GM12874 (cell line): ENCODE results near the gene QKI.

Experiments
- CTCF ChIP-seq: IDR thresholded peaks from 2 replicates; pipeline ENCODE4 v1.5.1; 2011; ENCODE audit warnings: low read depth, mild to moderate bottlenecking, control low read depth, low read length, moderate library complexity; ENCODE audit not compliant: insufficient read depth

QKI gene

GRCh38 chr6:163513570-163514166, 99.2 kb downstream of the QKI start:
- TF ChIP-seq CTCF = no peak

GRCh38 chr6:163516908-163517307, 102.4 kb downstream of the QKI start:
- TF ChIP-seq CTCF = no peak

- TF ChIP-seq CTCF = no peak
These were observed 106.4 kb downstream of the QKI start for GRCh38 chr6:163520956-163521355.

GRCh38 chr6:163522033-163522432, 107.5 kb downstream of the QKI start:
- TF ChIP-seq CTCF = no peak

GRCh38 chr6:163525926-163526325, 111.4 kb downstream of the QKI start:
- TF ChIP-seq CTCF = no peak

- TF ChIP-seq CTCF = no peak
These were observed 111.8 kb downstream of the QKI start for GRCh38 chr6:163526346-163526745.

- no peak for TF ChIP-seq CTCF
These were observed 112.8 kb downstream of the QKI start for GRCh38 chr6:163527291-163527690.
